Kidney (tissue), 14 donors: ENCODE measurements around the gene PGPEP1. TPM values are rescaled to one million over a fixed set of nuclear protein-coding genes. Genes with fewer than 3 reads are reported as not detected.

Experiments
- DNase-seq, 5 donors: peaks; one replicate each; pipeline ENCODE4 v3.0.0-alpha.2; 2013 to 2020
- FAIRE-seq: peaks from 2 replicates; lab custom pipeline; 2012; peaks lifted over from hg19 to GRCh38; lab: Jason Lieb, UNC
- H3K27ac ChIP-seq, 2 donors: one replicate each; pipeline ENCODE4 v1.7.0; 2013; ENCODE audit warnings: low read depth in 2 of 2, low read length in 2 of 2, inconsistent platforms in 1 of 2
- H3K27me3 ChIP-seq: one replicate; pipeline ENCODE4 v1.7.1; 2013; ENCODE audit warnings: low read length, inconsistent platforms; ENCODE audit not compliant: control insufficient read depth, insufficient read depth
- H3K36me3 ChIP-seq, 3 donors: one replicate each; pipeline versions ENCODE4 v1.7.0 to v1.7.1; 2013; ENCODE audit warnings: low read length in 3 of 3, control low read depth in 1 of 3, inconsistent platforms in 1 of 3; ENCODE audit not compliant: insufficient read depth in 3 of 3, control insufficient read depth in 2 of 3
- H3K4me1 ChIP-seq, 3 donors: one replicate each; pipeline versions ENCODE4 v1.7.0 to v1.7.1; 2013; ENCODE audit warnings: low read length in 3 of 3, inconsistent platforms in 1 of 3, low read depth in 1 of 3; ENCODE audit not compliant: control insufficient read depth in 2 of 3, insufficient read depth in 2 of 3
- H3K4me3 ChIP-seq, 3 donors: one replicate each; pipeline versions ENCODE4 v1.7.0 to v1.8.1; 2013; ENCODE audit warnings: low read length in 3 of 3, control low read depth in 1 of 3, inconsistent platforms in 1 of 3
- H3K9ac ChIP-seq, 3 donors: one replicate each; pipeline versions ENCODE4 v1.7.0 to v1.7.1; 2013; ENCODE audit warnings: low read length in 3 of 3, control low read depth in 1 of 3, inconsistent platforms in 1 of 3
- H3K9me3 ChIP-seq, 3 donors: one replicate each; pipeline versions ENCODE4 v1.7.0 to v1.7.1; 2013; ENCODE audit warnings: low read length in 3 of 3, control low read depth in 1 of 3, inconsistent platforms in 1 of 3; ENCODE audit not compliant: control insufficient read depth in 2 of 3, insufficient read depth in 1 of 3
- CTCF ChIP-seq: IDR thresholded peaks from 3 replicates; pipeline ENCODE4 v1.5.1; 2012; ENCODE audit warnings: mild to moderate bottlenecking, moderate library complexity, borderline replicate concordance; ENCODE audit not compliant: insufficient read depth; ENCODE audit errors: extremely low read depth
- intact Hi-C: fragments of 100-400 bp; cut with DNase I; formaldehyde crosslinking; loops from one replicate; pipeline ENCODE4 v1.11.1; 2022
- polyA plus RNA-seq: library from polyadenylated mRNA; stranded (reverse); fragments of 350-450 nt; fragmentation: Illumina TruSeq; extraction: RNeasy Lipid Tissue Mini Kit (QIAGEN cat#74804); gene quantifications from one replicate; pipeline ENCODE4 v1.2.3, GENCODE V29; 2014; ENCODE audit warnings: low read depth, low replicate concordance; ENCODE audit not compliant: insufficient read depth
- total RNA-seq: library from RNA; stranded (reverse); fragmentation: NEBNext Ultra II Directional; extraction: Animal tissue kit (Norgen Biotek cat#: 25700); gene quantifications from one replicate; pipeline ENCODE4 v1.2.1, GENCODE V29; 2021
- donor health status: control.
- donor health status: control.
- donor health status: control.
- donor health status: control.
- donor health status: control.
- donor health status: DM: yes; HTN: yes; CAD: no.
- donor health status: Normal renal cell carcinoma (clear cell type).

Gene PGPEP1
- total and polyA plus RNA-seq, 2 donors from 2014 or later = 54.5 to 76.1 TPM

DNA sequence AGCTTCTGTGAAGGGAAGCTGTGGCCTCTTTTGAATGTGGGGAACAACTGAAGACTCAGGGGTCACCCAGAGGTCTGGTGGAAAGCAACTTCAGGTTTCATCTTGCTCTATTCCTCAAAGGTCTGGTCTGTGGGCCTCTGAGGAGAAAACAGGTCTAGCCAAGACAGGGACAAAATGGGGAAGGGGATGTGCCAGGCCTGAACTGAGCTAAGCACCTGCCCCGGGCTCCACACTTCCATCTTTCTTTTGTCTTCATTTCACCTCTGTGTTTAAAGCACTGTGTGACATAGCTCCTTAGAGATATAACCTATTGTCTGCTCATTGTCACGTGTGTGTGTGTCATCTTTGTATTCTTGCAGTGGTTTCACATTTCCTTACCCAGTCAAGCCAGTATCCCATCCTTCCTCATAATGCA lies 25.6 kb downstream of the PGPEP1 start:
- Histone ChIP-seq H3K4me3 (no peak overlapping the region), H3K4me1 (peaks cover 0 to 32% (median 20%) of the 10 kb centered on the region in 3 donors), H3K27ac (peak overlapping the region; percentile 94), H3K27me3 (no peaks in the 10 kb centered on the region), H3K9me3 (no peaks in the 10 kb centered on the region), H3K9ac (peak overlapping the region in 2 of 3 donors; percentile 29 to 72), H3K36me3 (peaks cover 0 to 20% (median 0%) of the 10 kb centered on the region in 3 donors)
- TF ChIP-seq CTCF = no peak
- DNase-seq = no peak
- intact Hi-C loops = no loop called here
- no peak for FAIRE-seq

DNA sequence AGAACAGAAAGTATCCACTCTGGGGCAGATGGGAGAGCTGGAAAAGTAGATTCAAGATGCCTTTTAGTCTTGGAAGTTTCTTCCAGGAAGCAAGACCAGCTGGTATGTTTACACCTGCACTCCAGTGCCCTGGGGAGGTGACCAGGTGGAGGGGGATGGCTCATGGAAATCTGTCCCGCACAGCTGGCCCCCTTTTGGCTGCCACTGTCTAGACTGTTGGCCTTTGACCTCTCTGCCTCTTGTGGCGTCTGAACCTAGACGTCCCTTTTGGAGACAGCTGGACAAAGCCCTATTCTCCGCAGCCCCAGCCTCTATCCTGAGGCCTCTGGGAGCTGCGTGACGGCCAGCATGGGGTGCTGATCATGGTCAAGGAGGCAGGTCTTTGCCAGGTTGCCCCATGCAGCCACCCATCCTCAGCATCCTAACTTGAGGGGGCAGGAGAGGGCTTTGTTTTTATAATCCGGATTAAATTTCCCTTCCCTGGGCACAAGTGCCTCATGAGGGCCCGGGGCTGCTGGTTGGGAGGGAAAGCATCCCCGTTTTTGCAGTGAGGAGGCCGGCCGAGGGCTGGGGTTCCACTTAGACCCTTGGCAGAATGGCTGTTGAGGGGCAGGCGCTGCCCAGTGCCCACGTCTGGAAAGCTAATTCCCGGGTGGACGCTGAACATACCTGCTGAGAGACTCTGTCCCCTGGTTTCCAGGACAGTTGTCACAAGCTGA lies 28.3 kb downstream of the PGPEP1 start:
- no peak for DNase-seq

GRCh38 chr19:18373407-18373891 lies 33.1 kb downstream of the PGPEP1 start:
- Histone ChIP-seq H3K27me3 (no peaks in the 10 kb centered on the region), H3K9me3 (no peaks in the 10 kb centered on the region), H3K9ac (peak overlapping the region in 2 of 3 donors; percentile 78 to 79), H3K4me3 (peak overlapping the region in 1 of 3 donors; percentile 46), H3K4me1 (peaks cover 3 to 20% (median 18%) of the 10 kb centered on the region in 3 donors), H3K27ac (peak overlapping the region; percentile 84 to 99), H3K36me3 (no peaks in the 10 kb centered on the region)
- FAIRE-seq (no peak), DNase-seq (no peak)
- TF ChIP-seq CTCF = no peak
- intact Hi-C loops = no loop called here

More for the DNA sequence above, 28.3 kb downstream of the PGPEP1 start:
- Histone ChIP-seq H3K27ac (peak overlapping the region; percentile 55 to 84), H3K36me3 (peaks cover 0 to 9% (median 0%) of the 10 kb centered on the region in 3 donors), H3K9me3 (no peaks in the 10 kb centered on the region), H3K9ac (peak overlapping the region in 1 of 3 donors; percentile 51), H3K27me3 (no peaks in the 10 kb centered on the region), H3K4me1 (peaks cover 0 to 26% (median 24%) of the 10 kb centered on the region in 3 donors), H3K4me3 (no peak overlapping the region)
- intact Hi-C loops = no loop called here
- TF ChIP-seq CTCF = no peak
- FAIRE-seq = no peak
